NCI-H345 treated with DMSO at 0.1 percent for 48 hours (cell line): ENCODE data around the gene DLG2.
A peak's percentile ranks its signal among the peaks of the same experiment; 100 is the strongest.

ENCODE experiments used
- DNase-seq: peaks from one replicate; lab custom pipeline; 2025; ENCODE audit not compliant: unreplicated experiment; lab: John Stamatoyannopoulos, UW

The DLG2 gene

GRCh38 chr11:84594602-84595001 lies 1032.5 kb downstream of the DLG2 start:
- DNase-seq: no peak

GRCh38 chr11:84590106-84590505 lies 1037.0 kb downstream of the DLG2 start:
- DNase-seq: no peak

GRCh38 chr11:84588131-84588829 lies 1038.9 kb downstream of the DLG2 start:
- no peak for DNase-seq

GRCh38 chr11:84583106-84583505 lies 1044.0 kb downstream of the DLG2 start:
- no peak for DNase-seq

- DNase-seq: no peak
Measured at GRCh38 chr11:84581083-84581482, 1046.1 kb downstream of the DLG2 start.

GRCh38 chr11:84580428-84580827 lies 1046.7 kb downstream of the DLG2 start:
- no peak for DNase-seq

- DNase-seq: no peak
Measured at GRCh38 chr11:84573868-84574267, 1053.3 kb downstream of the DLG2 start.

- no peak for DNase-seq
Measured at GRCh38 chr11:84566671-84567070, 1060.5 kb downstream of the DLG2 start.

GRCh38 chr11:84564867-84565184 lies 1062.3 kb downstream of the DLG2 start:
- no peak for DNase-seq

- DNase-seq: no peak
Measured at GRCh38 chr11:84564180-84564866, 1062.8 kb downstream of the DLG2 start.

GRCh38 chr11:84563356-84563755 lies 1063.8 kb downstream of the DLG2 start:
- DNase-seq: no peak

- no peak for DNase-seq
Measured at GRCh38 chr11:84560206-84560605, 1066.9 kb downstream of the DLG2 start.

- DNase-seq: peak; percentile 30
Measured at GRCh38 chr11:84558085-84558905, 1068.8 kb downstream of the DLG2 start.

- DNase-seq: no peak
Measured at GRCh38 chr11:84552791-84553190, 1074.4 kb downstream of the DLG2 start.

GRCh38 chr11:84549217-84549616 lies 1077.9 kb downstream of the DLG2 start:
- no peak for DNase-seq

GRCh38 chr11:84544566-84544965 lies 1082.6 kb downstream of the DLG2 start:
- no peak for DNase-seq

GRCh38 chr11:84543367-84544159 lies 1083.6 kb downstream of the DLG2 start:
- peak; percentile 9 for DNase-seq

- no peak for DNase-seq
Measured at GRCh38 chr11:84541731-84542340, 1085.3 kb downstream of the DLG2 start.

- no peak for DNase-seq
Measured at GRCh38 chr11:84536456-84536855, 1090.7 kb downstream of the DLG2 start.

- DNase-seq: no peak
Measured at GRCh38 chr11:84532364-84532763, 1094.8 kb downstream of the DLG2 start.

GRCh38 chr11:84526250-84526649 lies 1100.9 kb downstream of the DLG2 start:
- DNase-seq: no peak
